GM12891 (cell line): ENCODE measurements around the gene ECT2.

Source experiments
- PAX5 ChIP-seq: IDR thresholded peaks from 2 replicates; pipeline ENCODE4 v1.6.1; 2011; ENCODE audit warnings: low read length, moderate library complexity, mild to moderate bottlenecking; ENCODE audit not compliant: insufficient read depth, severe bottlenecking
- POLR2A ChIP-seq: IDR thresholded peaks from 2 replicates; pipeline ENCODE4 v1.6.1; 2011; ENCODE audit warnings: low read depth, low read length, control low read depth
- POLR2AphosphoS5 ChIP-seq: IDR thresholded peaks from 2 replicates; pipeline ENCODE4 v1.6.1; 2011; ENCODE audit warnings: low read depth, low read length, control low read depth
- SPI1 ChIP-seq: IDR thresholded peaks from 2 replicates; pipeline ENCODE4 v1.6.1; 2011; ENCODE audit warnings: low read depth, low read length, control low read depth
- TAF1 ChIP-seq: IDR thresholded peaks from 2 replicates; pipeline ENCODE4 v1.6.1; 2011; ENCODE audit warnings: low read depth, low read length, control low read depth

GRCh38 chr3:172710664-172711453 lies 39.7 kb upstream of the ECT2 start, which contains the start of gene NCEH1:
- TF ChIP-seq POLR2AphosphoS5 (0 out of 2 replicates have a peak, but pooled peaks have one; percentile 46), POLR2A (peak; percentile 62; the same call in 1 of the 2 replicates), PAX5 (no peak), TAF1 (peak; percentile 45; the same call in 1 of the 2 replicates), SPI1 (peak; percentile 79)
